LNCaP clone FGC (cell line): ENCODE data around the gene IL17B.

Experiments
- DNase-seq: peaks from one replicate; pipeline ENCODE4 v3.0.0-alpha.2; 2011; ENCODE audit warnings: low read depth
- H3K4me3 ChIP-seq: 2 replicates; pipeline ENCODE4 v1.5.1; 2011; ENCODE audit warnings: mild to moderate bottlenecking, low read depth, low read length, control low read depth
- TF ChIP-seq, protein P1 (sequence below): IDR thresholded peaks from 2 replicates; pipeline ENCODE4 v1.5.1; 2012; ENCODE audit warnings: mild to moderate bottlenecking; ENCODE audit not compliant: control insufficient read depth, insufficient read depth; ENCODE audit errors: extremely low read depth

Gene IL17B

DNA sequence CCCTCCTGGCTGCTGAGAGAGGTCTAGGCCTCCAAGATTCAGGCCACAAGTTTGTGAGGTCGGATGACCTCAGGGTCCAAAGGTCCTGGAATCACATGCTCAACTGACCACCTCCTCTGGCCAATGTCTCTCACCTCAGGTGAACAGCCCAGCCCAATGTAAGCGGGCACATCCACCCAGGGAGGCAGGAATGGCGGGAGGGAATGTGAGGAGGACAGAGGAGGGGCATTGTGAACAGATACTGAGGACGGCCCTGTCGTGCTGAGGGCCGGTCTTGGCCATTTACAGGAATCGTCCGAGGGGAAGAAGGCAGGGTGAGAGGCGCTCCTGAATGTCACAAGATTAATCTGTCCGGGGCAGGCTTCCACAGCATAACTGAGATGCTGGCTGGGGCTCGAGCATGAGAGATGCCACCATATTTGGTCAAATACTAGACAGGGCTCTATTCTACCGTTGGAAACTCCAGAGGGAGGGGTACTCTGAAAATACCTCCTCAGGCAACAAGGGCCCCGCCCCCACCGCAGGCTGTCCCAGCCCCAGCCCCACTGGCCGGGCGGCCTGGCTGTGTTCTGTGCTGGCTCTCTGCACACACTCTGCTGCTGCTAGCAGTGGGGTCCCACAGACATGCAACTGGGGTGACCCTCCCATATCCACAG, 1.5 kb upstream of the IL17B start:
- DNase-seq, result no peak
- TF ChIP-seq, protein P1, sequence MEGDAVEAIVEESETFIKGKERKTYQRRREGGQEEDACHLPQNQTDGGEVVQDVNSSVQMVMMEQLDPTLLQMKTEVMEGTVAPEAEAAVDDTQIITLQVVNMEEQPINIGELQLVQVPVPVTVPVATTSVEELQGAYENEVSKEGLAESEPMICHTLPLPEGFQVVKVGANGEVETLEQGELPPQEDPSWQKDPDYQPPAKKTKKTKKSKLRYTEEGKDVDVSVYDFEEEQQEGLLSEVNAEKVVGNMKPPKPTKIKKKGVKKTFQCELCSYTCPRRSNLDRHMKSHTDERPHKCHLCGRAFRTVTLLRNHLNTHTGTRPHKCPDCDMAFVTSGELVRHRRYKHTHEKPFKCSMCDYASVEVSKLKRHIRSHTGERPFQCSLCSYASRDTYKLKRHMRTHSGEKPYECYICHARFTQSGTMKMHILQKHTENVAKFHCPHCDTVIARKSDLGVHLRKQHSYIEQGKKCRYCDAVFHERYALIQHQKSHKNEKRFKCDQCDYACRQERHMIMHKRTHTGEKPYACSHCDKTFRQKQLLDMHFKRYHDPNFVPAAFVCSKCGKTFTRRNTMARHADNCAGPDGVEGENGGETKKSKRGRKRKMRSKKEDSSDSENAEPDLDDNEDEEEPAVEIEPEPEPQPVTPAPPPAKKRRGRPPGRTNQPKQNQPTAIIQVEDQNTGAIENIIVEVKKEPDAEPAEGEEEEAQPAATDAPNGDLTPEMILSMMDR, result no peak

DNA sequence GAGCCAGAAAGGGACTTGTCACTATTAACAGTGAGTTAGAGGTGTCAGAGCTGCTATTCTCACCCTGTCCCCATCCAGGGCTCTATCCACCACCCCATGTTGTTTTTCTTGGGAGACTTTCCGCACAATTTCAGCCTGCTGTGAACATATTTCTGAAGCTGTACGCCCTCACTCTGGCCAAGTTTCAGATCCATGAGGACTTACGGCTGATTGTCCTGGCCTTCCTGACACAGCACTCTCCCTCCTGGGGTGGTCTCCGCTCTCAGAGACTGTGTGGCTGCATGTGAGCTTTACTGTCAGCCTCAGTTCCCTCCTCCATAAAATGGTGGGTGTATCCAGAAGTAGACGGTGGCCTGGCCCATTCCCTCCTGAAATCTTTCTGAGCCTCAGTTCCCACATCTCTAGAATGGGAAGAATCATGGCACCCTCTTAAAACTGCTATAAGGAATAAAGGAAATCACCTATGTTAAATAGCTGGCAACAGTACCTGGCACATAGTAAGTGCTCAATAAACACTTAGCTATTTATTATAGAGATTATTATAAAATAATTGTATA, 804 bp upstream of the IL17B start:
- no peak for DNase-seq
- H3K4me3 ChIP-seq, result no peak overlapping the region
- TF ChIP-seq, protein P1, result no peak

More for the DNA sequence above, 1.5 kb upstream of the IL17B start:
- H3K4me3 ChIP-seq, result no peak overlapping the region

DNA sequence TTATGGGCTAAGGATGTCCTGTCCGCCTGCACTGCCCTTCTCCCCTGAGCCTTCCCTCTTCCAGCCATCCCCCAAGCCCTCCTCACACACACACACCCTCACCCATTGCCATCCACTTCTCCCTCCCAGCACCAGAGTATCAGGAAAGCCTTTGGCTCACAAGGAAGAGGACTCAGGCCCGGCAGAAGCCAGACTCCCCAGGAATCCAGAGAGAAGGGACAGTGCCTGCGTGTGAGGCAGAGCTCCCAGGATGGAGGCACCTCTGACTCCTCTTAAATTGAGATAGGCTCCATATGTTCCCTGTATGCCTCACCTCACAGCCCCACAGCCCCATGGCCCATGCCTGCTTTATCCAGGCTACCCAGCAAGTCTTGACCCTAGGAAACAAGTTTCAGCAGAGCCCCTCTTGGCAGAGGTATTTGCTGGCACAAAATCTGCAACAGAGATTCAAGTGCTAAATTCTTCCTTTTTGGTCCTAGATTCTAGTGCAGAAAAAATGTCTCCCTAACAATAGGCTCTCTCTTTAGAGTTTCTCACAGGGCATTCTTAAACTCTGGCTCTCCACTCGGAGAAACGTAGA, 761 bp downstream of the IL17B start:
- H3K4me3 ChIP-seq, result no peak overlapping the region
- TF ChIP-seq, protein P1, result no peak
- DNase-seq, result no peak

DNA sequence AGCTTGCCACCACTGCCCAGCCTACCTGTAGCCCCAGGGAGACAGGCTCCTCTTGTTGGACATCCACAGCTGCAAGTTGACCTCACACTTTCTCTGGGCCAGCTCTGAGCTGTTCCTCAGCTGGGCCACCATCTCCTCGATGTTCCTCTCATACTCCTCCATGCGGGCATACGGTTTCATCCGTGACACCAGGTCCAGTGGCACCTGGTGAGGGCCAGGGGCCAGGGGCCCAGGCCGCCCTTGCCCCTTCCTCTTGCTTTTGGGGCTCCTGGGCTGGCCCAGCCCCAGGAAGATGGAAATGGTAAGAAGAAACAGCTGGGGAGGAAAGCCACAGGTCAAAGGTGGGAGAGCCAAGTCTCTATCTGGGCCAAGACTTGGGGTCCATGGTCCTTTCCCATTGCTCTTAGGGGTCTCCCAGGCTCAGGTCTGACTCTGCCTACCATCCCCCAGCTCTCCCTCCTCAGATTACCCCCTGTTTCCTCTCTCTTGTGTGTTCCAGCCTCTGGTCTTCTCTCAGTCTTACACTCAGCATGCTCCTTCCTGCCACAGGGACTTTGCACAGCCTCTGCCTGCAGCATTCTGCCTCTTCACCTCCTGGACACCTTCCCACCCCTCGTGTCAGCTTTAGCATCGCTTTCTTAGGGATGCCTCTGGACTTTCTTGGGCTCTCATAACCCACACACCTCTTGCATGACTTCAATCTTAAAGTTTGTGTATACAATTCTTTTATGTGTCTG, 2.2 kb downstream of the IL17B start:
- no peak for DNase-seq
- TF ChIP-seq, protein P1, result no peak
- no peak overlapping the region for H3K4me3 ChIP-seq

DNA sequence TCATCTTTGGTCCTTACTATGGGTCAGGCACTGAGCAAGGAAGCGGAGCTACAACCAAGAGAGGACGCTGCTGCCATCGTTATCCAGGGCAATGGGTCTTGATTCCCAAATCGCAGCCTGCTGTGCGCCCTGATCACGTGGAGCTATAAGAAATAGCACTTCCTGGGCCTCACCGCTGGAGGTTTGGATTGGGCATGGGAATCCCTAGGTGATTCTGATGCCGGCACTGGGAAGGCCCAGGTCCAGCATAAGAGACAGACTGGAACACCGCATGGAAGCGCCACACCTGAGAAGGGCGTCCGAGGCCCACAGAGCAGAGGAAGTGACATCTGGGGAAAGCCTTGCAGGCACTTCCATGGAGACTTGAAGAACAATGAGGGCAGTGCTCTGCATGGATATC, 3.0 kb downstream of the IL17B start:
- H3K4me3 ChIP-seq, result no peak overlapping the region
- DNase-seq, result no peak
- TF ChIP-seq, protein P1, result no peak

DNA sequence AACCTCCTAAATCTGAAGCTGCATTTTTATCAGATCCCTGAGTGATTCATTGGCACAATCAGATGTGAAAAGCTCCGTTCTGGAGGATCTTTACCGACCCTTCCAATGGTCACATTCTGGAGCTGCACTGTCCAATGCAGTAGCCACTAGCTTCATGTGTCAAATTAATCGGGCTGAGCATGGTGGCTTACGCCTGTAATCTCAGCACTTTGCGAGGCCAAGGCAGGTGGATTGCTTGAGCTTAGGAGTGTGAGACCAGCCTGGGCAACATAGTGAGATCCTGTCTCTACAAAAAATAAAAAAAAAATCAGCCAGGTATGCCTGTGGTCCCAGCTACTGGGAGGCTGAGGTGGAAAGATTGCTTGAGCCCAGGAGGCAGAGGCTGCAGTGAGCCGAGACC, 3.7 kb downstream of the IL17B start:
- TF ChIP-seq, protein P1, result no peak
- H3K4me3 ChIP-seq, result no peak overlapping the region
- no peak for DNase-seq
